ENCODE measurements around the gene VCPKMT.

VCPKMT gene

GRCh38 chr14:50067723-50068495, 48.5 kb downstream of the VCPKMT start:
- DNase-seq (ENCODE audit: low spot score): no peak

- no peak for DNase-seq (ENCODE audit: low spot score)
Observed at GRCh38 chr14:50065583-50065982, 50.8 kb downstream of the VCPKMT start.

- DNase-seq (ENCODE audit: low spot score): peak; percentile 69
Observed at GRCh38 chr14:50064993-50065392, 51.4 kb downstream of the VCPKMT start.

GRCh38 chr14:50063876-50064420, 52.4 kb downstream of the VCPKMT start:
- DNase-seq (ENCODE audit: low spot score): no peak

GRCh38 chr14:50062438-50063085, 53.8 kb downstream of the VCPKMT start:
- DNase-seq (ENCODE audit: low spot score): no peak

DNA sequence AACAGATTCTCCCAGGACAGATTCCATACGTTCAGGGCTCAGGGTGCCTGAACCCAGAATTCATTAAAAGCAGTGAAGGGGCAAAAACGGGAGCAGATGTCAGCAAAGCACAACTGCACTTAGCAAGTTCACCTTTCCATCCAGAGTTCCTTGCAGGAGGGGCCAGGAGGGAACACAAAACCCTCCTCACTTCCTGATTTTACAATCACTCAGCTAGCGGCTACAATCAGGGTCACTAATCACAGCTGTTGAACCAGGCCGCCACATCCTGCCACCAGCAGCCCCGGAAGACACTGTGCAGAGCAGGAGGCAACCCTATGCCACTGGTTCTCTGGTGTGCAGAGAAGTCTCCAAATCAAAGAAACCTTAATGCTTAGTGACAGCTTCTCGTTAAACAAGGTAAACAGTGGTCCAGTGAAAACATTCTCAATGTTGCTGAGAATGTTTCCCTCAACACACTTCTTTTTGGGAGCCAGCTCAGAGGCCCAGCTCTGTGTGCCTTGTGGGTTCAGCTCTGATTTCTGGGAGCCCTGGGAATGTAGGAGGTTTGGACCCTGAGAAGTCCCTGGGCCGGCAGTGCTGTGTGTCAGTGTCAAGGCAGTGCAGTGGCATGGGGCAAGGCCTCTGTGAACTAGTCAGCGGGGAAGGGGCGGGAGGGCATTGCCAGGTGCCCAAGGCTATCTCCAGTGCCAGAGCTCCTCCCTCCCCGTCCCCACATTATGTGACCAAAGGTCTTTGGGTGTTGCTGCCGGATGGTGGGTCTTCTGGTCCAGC, 54.5 kb downstream of the VCPKMT start:
- no peak for DNase-seq (ENCODE audit: low spot score)

GRCh38 chr14:50060871-50061663, 55.3 kb downstream of the VCPKMT start:
- no peak for DNase-seq (ENCODE audit: low spot score)

DNA sequence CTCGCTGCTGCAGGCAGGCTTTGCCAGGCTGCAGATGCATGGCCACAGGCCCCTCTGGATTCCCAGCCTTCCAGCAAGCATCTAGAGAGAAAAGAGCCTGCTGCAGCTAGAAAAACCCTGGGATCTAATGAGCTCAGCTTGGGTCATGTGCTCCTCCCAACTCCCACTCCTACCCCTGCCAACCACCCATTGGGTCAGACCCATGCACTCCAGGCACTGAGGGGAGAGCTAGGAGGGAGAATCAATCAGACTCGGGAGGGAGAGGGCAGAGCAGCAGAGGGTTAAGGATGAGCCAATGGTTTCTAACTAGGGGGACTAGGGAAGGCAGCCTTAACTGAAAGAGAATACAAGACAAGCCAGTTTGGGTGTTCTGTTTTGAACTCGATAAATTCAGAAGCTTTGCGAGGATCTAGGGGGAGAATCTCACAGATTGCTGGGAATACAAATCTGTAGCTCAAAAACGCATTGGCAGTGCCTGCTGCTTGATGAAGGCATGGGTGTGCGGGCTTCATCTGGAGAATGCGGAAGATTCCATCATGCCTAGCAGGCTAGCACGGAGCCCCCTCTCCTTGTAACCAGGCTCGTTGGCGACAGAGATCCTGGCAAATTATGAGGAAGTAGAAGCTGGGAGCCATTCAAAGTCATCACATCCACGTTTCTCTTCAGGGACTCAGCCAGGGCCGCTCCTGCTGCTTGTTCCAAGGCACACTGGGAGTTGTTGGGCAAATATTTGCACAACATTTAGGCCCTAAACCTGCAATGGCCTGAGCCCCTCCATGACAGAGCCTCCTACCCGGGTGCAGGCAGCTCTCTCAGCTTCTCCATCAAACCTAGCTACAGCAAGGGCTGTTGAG, 56.4 kb downstream of the VCPKMT start:
- DNase-seq (ENCODE audit: low spot score): no peak

All from globus pallidus (tissue), 1 donor.